Mononuclear cell (primary cell): ENCODE results near the gene DMWD. TPM values are rescaled to one million over a fixed set of nuclear protein-coding genes. Genes with fewer than 3 reads are reported as not detected.

Experiments used
- H3K27me3 ChIP-seq: 2 replicates; pipeline ENCODE4 v1.6.0; 2011; ENCODE audit warnings: low read length, control low read depth; ENCODE audit not compliant: insufficient read depth
- H3K4me1 ChIP-seq: 2 replicates; pipeline ENCODE4 v1.5.1; 2011; ENCODE audit warnings: mild to moderate bottlenecking, low read length, control low read depth; ENCODE audit not compliant: insufficient read depth
- H3K4me3 ChIP-seq: 2 replicates; pipeline ENCODE4 v1.5.1; 2011; ENCODE audit warnings: mild to moderate bottlenecking, low read length, moderate library complexity
- H3K9me3 ChIP-seq: 2 replicates; pipeline ENCODE4 v1.5.1; 2011; ENCODE audit warnings: low read depth, mild to moderate bottlenecking, control low read depth, low read length
- total RNA-seq: library from RNA; depleted of rRNA; stranded (reverse); fragments of >200 nt; gene quantifications from one replicate; pipeline ENCODE4 v1.2.3, GENCODE V29; 2012

Gene DMWD
- total RNA-seq, 1 donor, result 15.2 TPM

- H3K9me3 ChIP-seq, result no peaks in the 10 kb centered on the region
Observed at GRCh38 chr19:45733160-45733810, 59.4 kb downstream of the DMWD start, which contains the start of gene MEIOSIN. Gene MEIOSIN (plus strand): TSS chr19:45733439. CDS start chr19:45735377, 1,938 bp downstream.

More at GRCh38 chr19:45733160-45733810, 59.4 kb downstream of the DMWD start, which contains the start of gene MEIOSIN:
- Histone ChIP-seq H3K4me3 (no peak within 1 kb of the TSS), H3K27me3 (no peaks in the 10 kb centered on the region), H3K4me1 (peaks cover 17% of the 10 kb centered on the region)

Other genes with a start within 250 kb of the DMWD start
- gene OPA3, start 208.0 kb downstream of the DMWD start, total RNA-seq, result 3.4 TPM
- gene GPR4, start 190.6 kb downstream of the DMWD start, total RNA-seq, result not detected
- 13.9 TPM for gene EML2, start 153.4 kb downstream of the DMWD start, total RNA-seq
- gene GIPR, start 124.6 kb downstream of the DMWD start, total RNA-seq, result 1.2 TPM
- 158 TPM for gene SNRPD2, start 100.9 kb downstream of the DMWD start, total RNA-seq
- 2.5 TPM for gene QPCTL, start 100.2 kb downstream of the DMWD start, total RNA-seq
- gene FBXO46, start 61.9 kb downstream of the DMWD start, total RNA-seq, result 8.0 TPM
- not detected for gene MEIOSIN, start 59.4 kb downstream of the DMWD start, total RNA-seq
- under 0.01 TPM for gene SIX5, start 23.6 kb downstream of the DMWD start, total RNA-seq
- gene DMPK, start 10.4 kb downstream of the DMWD start, total RNA-seq, result 5.8 TPM
- 0.10 TPM for gene RSPH6A, start 22.5 kb upstream of the DMWD start, total RNA-seq
- gene SYMPK, start 70.3 kb upstream of the DMWD start, total RNA-seq, result 27.2 TPM
- not detected for gene FOXA3, start 71.5 kb upstream of the DMWD start, total RNA-seq
- 17.3 TPM for gene IRF2BP1, start 93.3 kb upstream of the DMWD start, total RNA-seq
- 1.3 TPM for gene MYPOP, start 109.8 kb upstream of the DMWD start, total RNA-seq
- not detected for gene NANOS2, start 121.9 kb upstream of the DMWD start, total RNA-seq
- gene NOVA2, start 181.0 kb upstream of the DMWD start, total RNA-seq, result under 0.01 TPM
- gene CCDC61, start 202.6 kb upstream of the DMWD start, total RNA-seq, result 0.94 TPM
- not detected for gene PGLYRP1, start 230.2 kb upstream of the DMWD start, total RNA-seq
- 0.10 TPM for gene IGFL4, start 248.2 kb upstream of the DMWD start, total RNA-seq